Measurements from ENCODE around the gene CROCC2.

The CROCC2 gene

DNA sequence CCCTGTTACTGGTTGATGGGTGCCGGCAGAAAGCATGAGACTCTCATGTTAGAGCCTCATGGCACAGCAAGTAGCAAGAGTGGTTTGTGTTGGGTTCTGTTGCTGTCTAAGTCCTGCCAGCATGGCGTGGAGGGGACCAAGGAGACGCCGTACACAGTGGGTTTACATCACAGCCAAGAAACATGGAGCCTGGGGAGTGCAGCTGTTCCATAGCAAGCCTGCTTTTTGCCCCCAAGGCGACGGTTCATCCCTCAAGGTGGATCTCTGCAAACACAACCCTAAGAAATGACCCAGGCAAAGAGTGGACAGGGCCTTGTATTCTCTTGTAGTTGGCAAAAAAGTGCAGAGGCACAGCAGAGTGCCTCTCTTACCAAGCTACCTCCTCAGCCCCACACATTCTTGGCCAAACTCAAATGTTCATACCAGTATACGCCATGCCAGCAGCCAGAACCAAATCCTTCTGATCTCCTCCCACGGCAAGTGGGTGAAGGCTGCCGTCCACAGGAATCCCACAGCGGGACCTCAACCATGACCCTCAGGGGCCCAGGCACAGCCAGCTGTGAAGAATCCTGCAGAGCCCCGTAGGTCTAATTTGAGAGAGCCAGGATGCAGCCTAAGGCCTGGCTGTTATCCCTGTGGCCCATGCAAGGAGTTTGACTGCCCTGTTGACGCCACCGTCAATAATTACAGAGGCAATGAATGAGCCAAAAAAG lies 111.2 kb downstream of the CROCC2 start:
- ChIA-PET POLR2A (no interaction called here), CTCF (interaction anchor here (0.5 to 1.0 kb wide), 2 partner anchors 103 to 164 kb away, joined by 3 read pairs; no protein-coding TSS in a partner anchor)

DNA sequence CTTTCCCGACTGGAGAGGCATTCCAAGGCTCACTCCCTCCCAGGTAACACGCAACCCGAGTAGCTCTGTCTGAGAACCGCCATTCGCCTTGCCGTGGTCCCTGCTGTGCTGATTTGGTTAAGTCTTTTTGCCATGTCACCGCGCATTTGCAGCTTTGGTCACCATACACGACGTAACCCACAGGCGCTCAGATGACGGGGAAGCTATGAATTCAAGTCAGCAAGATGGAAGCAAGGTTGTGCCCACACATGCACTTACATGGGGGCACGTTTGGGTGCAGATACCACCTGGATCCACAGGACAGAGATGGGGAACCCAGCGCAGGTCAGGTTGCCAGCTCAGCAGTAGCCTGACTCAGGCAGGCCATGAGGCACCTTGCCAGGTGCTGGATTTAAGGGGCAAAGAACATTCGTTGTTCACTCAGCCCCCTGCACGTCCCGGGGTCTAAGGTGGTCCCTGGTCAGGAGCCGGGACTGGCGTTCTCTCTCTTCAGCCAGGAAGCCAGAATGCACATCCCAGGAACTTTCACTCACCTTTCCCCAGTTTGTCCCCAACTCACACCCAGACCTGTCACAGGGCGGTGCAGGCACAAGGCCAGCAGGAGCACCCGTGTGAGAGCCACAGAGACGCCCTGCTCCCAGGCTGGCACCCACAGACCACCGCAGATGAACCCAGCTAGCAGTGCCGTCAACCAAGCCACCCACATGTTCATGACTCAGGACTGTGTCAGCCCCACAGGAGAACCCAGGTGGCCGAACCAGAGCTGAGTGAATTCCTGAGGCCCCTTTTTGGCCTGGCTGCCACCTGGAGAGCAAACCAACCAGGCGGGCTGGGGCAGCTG lies 112.1 kb downstream of the CROCC2 start:
- ChIA-PET POLR2A (no interaction called here), CTCF (interaction anchor here (0.5 to 1.0 kb wide), 3 partner anchors 104 to 164 kb away, joined by 3 read pairs; no protein-coding TSS in a partner anchor)
- no peaks in the 10 kb centered on the region for H3K36me3 ChIP-seq (ENCODE audit: control insufficient read depth in 2 of 2, insufficient read depth in 1 of 2, low read length in 2 of 2)
- H3K9me3 ChIP-seq (ENCODE audit: control insufficient read depth, insufficient read depth, low read depth, low read length) = no peaks in the 10 kb centered on the region; the same call in 1 of the 2 replicates
- TF ChIP-seq ZNF837 (tag by site-specific recombination; IDR thresholded peaks at IDR 0.05) (no peak), ZNF629 (tag by site-specific recombination; IDR thresholded peaks at IDR 0.05) (no peak), ZIC2 (tag by site-specific recombination; IDR thresholded peaks at IDR 0.05) (no peak), FEZF1 (tag by site-specific recombination; IDR thresholded peaks at IDR 0.05) (no peak), ZNF248 (tag by site-specific recombination; IDR thresholded peaks at IDR 0.05) (no peak), ZNF747 (tag by site-specific recombination; IDR thresholded peaks at IDR 0.05) (no peak), ZNF174 (tag by site-specific recombination; IDR thresholded peaks at IDR 0.05) (no peak), ZNF626 (tag by site-specific recombination; IDR thresholded peaks at IDR 0.05) (no peak), ZNF391 (tag by site-specific recombination; IDR thresholded peaks at IDR 0.05; ENCODE audit: borderline replicate concordance, low read depth) (no peak)
- no peak overlapping the region for H3K27ac ChIP-seq (ENCODE audit: extremely low read depth, low read depth, low read length)
- H3K4me1 ChIP-seq (ENCODE audit: control insufficient read depth, insufficient read depth, low read length) = no peaks in the 10 kb centered on the region
- H3K4me3 ChIP-seq (ENCODE audit: low read depth, low read length) = no peak overlapping the region

More for the DNA sequence above, 111.2 kb downstream of the CROCC2 start:
- Histone ChIP-seq H3K4me3 (ENCODE audit: low read depth, low read length) (no peak overlapping the region), H3K4me1 (ENCODE audit: control insufficient read depth, insufficient read depth, low read length) (no peaks in the 10 kb centered on the region), H3K9me3 (ENCODE audit: control insufficient read depth, insufficient read depth, low read depth, low read length) (no peaks in the 10 kb centered on the region; the same call in 1 of the 2 replicates), H3K36me3 (ENCODE audit: control insufficient read depth in 2 of 2, insufficient read depth in 1 of 2, low read length in 2 of 2) (no peaks in the 10 kb centered on the region), H3K27ac (ENCODE audit: extremely low read depth, low read depth, low read length) (no peak overlapping the region)
- TF ChIP-seq KLF7 (tag by site-specific recombination; IDR thresholded peaks at IDR 0.05; ENCODE audit: borderline replicate concordance) (no peak), ZNF174 (tag by site-specific recombination; IDR thresholded peaks at IDR 0.05) (no peak), ZFP37 (tag by site-specific recombination; IDR thresholded peaks at IDR 0.05) (no peak), ZNF560 (tag by site-specific recombination; IDR thresholded peaks at IDR 0.05; ENCODE audit: borderline replicate concordance) (no peak), ZNF423 (tag by site-specific recombination; IDR thresholded peaks at IDR 0.05) (no peak), ZNF362 (tag by site-specific recombination; IDR thresholded peaks at IDR 0.05) (no peak), ZNF561 (tag by site-specific recombination; IDR thresholded peaks at IDR 0.05; ENCODE audit: borderline replicate concordance) (no peak), ZBTB17 (tag by site-specific recombination; IDR thresholded peaks at IDR 0.05) (no peak)

DNA sequence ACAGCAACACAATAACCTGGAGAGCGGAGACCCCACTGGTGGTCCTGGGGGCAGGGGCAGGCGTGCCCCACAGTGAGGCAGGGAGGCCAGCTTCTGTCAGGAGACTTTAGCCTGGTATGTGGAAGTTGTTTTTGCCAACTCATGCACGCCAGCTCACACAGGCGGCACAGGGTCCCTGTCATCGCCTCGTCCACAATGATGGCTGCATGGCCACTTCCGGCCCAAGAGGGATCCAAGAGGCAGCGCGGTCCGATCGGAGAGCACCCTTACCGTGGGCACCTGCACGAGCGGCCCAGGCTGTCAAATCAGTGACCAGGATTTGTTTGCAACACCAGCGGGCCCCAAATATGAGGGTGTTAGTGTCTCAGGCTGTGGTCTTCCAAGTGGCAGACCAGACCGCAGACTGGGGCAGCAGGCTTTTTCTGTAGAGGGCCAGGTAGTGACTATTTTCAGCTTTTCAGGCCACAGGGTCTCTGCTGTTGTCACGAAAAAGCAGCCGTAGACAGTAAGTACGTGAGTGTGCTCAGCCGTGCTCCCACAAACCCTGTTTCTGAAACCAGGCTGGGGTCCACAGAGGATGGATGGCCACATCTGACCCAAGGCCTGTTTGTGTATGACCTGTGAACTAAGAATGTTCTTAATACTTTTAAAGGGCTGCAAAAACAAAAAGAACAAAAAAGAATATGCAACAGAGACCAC lies 113.5 kb downstream of the CROCC2 start:
- Histone ChIP-seq H3K36me3 (ENCODE audit: control insufficient read depth in 2 of 2, insufficient read depth in 1 of 2, low read length in 2 of 2) (no peaks in the 10 kb centered on the region), H3K4me1 (ENCODE audit: control insufficient read depth, insufficient read depth, low read length) (no peaks in the 10 kb centered on the region), H3K27ac (ENCODE audit: extremely low read depth, low read depth, low read length) (no peak overlapping the region), H3K4me3 (ENCODE audit: low read depth, low read length) (no peak overlapping the region), H3K9me3 (ENCODE audit: control insufficient read depth, insufficient read depth, low read depth, low read length) (no peaks in the 10 kb centered on the region; the same call in 1 of the 2 replicates)
- TF ChIP-seq, protein P1, sequence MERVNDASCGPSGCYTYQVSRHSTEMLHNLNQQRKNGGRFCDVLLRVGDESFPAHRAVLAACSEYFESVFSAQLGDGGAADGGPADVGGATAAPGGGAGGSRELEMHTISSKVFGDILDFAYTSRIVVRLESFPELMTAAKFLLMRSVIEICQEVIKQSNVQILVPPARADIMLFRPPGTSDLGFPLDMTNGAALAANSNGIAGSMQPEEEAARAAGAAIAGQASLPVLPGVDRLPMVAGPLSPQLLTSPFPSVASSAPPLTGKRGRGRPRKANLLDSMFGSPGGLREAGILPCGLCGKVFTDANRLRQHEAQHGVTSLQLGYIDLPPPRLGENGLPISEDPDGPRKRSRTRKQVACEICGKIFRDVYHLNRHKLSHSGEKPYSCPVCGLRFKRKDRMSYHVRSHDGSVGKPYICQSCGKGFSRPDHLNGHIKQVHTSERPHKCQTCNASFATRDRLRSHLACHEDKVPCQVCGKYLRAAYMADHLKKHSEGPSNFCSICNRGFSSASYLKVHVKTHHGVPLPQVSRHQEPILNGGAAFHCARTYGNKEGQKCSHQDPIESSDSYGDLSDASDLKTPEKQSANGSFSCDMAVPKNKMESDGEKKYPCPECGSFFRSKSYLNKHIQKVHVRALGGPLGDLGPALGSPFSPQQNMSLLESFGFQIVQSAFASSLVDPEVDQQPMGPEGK (tag by site-specific recombination; IDR thresholded peaks at IDR 0.05) = no peak
- TF ChIP-seq ZNF514 (tag by site-specific recombination; IDR thresholded peaks at IDR 0.05) = no peak
- TF ChIP-seq, protein P2, sequence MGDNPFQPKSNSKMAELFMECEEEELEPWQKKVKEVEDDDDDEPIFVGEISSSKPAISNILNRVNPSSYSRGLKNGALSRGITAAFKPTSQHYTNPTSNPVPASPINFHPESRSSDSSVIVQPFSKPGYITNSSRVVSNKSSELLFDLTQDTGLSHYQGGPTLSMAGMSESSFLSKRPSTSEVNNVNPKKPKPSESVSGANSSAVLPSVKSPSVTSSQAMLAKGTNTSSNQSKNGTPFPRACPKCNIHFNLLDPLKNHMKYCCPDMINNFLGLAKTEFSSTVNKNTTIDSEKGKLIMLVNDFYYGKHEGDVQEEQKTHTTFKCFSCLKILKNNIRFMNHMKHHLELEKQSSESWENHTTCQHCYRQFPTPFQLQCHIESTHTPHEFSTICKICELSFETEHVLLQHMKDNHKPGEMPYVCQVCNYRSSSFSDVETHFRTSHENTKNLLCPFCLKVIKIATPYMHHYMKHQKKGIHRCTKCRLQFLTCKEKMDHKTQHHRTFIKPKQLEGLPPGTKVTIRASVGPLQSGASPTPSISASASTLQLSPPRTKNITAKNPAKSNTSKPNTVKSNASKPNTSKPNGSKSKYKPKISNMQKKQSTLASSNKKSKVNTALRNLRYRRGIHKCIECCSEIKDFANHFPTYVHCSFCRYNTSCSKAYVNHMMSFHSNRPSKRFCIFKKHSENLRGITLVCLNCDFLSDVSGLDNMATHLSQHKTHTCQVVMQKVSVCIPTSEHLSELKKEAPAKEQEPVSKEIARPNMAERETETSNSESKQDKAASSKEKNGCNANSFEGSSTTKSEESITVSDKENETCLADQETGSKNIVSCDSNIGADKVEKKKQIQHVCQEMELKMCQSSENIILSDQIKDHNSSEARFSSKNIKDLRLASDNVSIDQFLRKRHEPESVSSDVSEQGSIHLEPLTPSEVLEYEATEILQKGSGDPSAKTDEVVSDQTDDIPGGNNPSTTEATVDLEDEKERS (tag by site-specific recombination; IDR thresholded peaks at IDR 0.05) = no peak
- no peak for TF ChIP-seq ZNF223 (tag by site-specific recombination; IDR thresholded peaks at IDR 0.05)
- no peak for TF ChIP-seq ZNF621 (tag by site-specific recombination; IDR thresholded peaks at IDR 0.05)
- CTCF ChIA-PET = no interaction called here
- POLR2A ChIA-PET = interaction anchor here (1.8 kb wide), 1 partner anchor 9 kb away, joined by 6 read pairs; no protein-coding TSS in a partner anchor
